GM10847 (cell line): ENCODE data around the gene HAP1.

ENCODE experiments used
- POLR2A ChIP-seq: IDR thresholded peaks from 2 replicates; pipeline ENCODE4 v1.6.1; 2011; ENCODE audit not compliant: insufficient read length; ENCODE audit errors: extremely low read depth

The HAP1 gene

DNA sequence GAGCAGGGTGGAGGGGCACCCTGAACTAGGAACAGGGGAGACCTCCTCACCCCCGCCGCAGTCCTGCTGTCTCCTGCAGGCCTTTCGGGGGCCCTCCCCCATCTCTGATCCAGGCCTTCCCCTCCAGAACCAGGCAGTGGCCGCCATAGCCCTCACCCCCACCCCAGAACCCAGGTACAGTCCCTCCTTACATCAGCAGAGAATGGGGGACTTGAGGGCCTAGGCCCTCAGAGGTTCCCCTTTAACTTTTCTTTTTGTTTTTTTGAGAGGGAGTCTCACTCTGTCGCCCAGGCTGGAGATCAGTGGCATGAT lies 4.3 kb upstream of the HAP1 start:
- TF ChIP-seq POLR2A, result no peak

GRCh38 chr17:41738077-41738800 lies 3.8 kb upstream of the HAP1 start:
- TF ChIP-seq POLR2A, result no peak

GRCh38 chr17:41737680-41738023 lies 3.2 kb upstream of the HAP1 start:
- no peak for TF ChIP-seq POLR2A

GRCh38 chr17:41736983-41737679 lies 2.7 kb upstream of the HAP1 start:
- no peak for TF ChIP-seq POLR2A

DNA sequence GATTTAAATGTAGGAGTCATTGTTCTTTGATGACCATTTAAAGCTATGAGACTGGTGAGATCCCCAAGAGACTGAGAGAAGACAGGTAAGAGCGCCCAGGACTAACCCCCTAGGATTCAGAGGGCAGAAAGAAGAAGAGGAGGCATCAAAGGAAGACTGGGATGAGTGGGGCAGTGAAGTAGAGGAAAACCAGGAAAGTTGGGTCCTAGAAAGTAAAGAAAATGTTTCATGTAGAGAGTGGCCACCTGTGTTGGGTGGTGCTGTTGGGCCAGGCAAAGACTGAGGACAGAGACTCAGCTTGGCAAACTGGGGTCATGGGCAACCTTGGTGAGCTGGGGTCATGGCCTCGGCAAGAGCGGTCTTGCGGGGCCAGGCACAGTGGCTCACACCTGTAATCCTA lies 1.3 kb upstream of the HAP1 start:
- TF ChIP-seq POLR2A, result no peak

DNA sequence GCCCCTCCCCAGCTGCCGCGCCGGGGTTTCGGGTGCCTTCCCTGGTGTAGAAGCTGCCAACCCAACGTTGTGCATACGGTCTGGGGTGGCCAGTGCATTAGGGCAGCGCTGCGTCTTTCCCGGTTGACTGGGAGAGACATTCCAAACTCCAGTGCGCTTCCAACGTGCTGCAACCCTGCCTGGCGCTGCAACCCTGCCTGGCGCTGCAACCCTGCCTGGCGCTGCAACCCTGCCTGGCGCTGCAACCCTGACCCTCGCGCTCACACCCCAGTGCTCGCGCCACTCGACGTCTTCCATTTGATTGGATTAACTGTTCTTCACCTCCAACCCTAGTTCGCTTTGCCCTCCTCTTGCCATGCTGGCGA lies 488 bp upstream of the HAP1 start:
- TF ChIP-seq POLR2A, result no peak

GRCh38 chr17:41733348-41734138 lies 900 bp downstream of the HAP1 start:
- no peak for TF ChIP-seq POLR2A

- no peak for TF ChIP-seq POLR2A
Observed at GRCh38 chr17:41731836-41732235, 2.6 kb downstream of the HAP1 start.

- TF ChIP-seq POLR2A, result no peak
Observed at GRCh38 chr17:41730479-41730878, 4.0 kb downstream of the HAP1 start.

- TF ChIP-seq POLR2A, result no peak
Observed at GRCh38 chr17:41728056-41728455, 6.4 kb downstream of the HAP1 start.

GRCh38 chr17:41725134-41725533 lies 9.3 kb downstream of the HAP1 start:
- no peak for TF ChIP-seq POLR2A

DNA sequence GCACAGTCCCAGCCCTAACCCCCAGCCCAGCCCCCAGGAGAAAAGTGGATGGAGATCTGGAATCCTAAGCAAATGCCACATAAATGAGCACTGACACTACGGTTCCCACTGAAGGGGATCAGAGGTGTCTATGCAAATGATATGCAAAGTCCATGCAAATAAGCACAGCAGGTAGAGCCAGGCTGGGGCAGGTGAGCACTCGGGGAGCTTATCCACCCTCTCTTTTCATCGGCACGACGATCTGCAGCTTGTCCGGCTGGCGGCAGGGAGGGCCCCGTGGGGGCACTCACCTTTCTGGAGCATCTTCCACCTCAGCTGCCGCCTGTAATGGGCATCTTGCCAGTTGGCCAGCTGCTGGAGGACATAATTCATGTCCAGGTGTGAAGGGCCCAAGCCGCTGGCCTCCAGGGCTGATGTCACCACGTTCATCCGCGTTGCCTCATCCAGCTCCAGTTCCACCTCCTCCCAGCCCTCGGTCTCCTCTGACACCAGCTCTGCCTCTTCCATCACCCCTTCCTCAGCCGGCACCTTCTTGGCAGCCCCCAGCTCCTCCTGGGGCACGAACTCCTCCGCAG lies 9.9 kb downstream of the HAP1 start:
- TF ChIP-seq POLR2A, result no peak

- no peak for TF ChIP-seq POLR2A
Observed at GRCh38 chr17:41723801-41724475, 10.5 kb downstream of the HAP1 start.

GRCh38 chr17:41722231-41722630 lies 12.2 kb downstream of the HAP1 start:
- TF ChIP-seq POLR2A, result no peak

GRCh38 chr17:41718287-41718645 lies 16.2 kb downstream of the HAP1 start:
- TF ChIP-seq POLR2A, result no peak

GRCh38 chr17:41717408-41718286 lies 16.8 kb downstream of the HAP1 start:
- TF ChIP-seq POLR2A, result no peak
